ENCODE results near the gene ILK.

ILK gene

DNA sequence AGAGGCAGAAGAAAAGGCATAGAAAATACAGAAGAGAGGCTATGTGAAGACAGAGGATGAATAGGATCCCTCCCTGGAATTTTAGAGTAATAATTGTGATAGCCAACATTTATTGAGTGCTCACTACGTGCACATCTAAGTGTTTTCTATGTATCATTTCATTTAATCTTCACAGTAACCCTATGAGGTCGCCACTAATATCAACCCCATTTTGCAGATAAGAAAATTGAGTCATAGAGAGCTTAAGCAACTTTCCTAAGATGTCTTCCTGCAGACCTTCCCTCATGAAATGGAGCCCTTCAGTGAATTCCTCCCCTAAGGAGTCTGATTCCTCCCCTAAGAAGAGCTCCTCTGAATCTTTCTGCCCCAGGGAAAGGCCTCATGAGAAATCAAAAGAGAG, 38.2 kb upstream of the ILK start:
- no CpG with 5 or more reads among the region's 2 CpGs for WGBS (ENCODE audit: insufficient coverage, insufficient read length)
- H3K9me3 ChIP-seq (ENCODE audit: control insufficient read depth, insufficient read depth, low read length), result no peaks in the 10 kb centered on the region
- no peak for DNase-seq (ENCODE audit: low read depth, low spot score)

GRCh38 chr11:6565988-6566703, 37.4 kb upstream of the ILK start:
- DNase-seq (ENCODE audit: low read depth, low spot score), result no peak
- no peaks in the 10 kb centered on the region for H3K36me3 ChIP-seq (ENCODE audit: control insufficient read depth, insufficient read depth, low read length)
- WGBS (ENCODE audit: insufficient coverage, insufficient read length), result no CpG with 5 or more reads among the region's 5 CpGs
- H3K4me1 ChIP-seq (ENCODE audit: control insufficient read depth, insufficient read depth, low read length), result no peaks in the 10 kb centered on the region
- no peaks in the 10 kb centered on the region for H3K9me3 ChIP-seq (ENCODE audit: control insufficient read depth, insufficient read depth, low read length)
- no peaks in the 10 kb centered on the region for H3K27me3 ChIP-seq (ENCODE audit: control insufficient read depth, insufficient read depth, low read length)
- H3K4me3 ChIP-seq (ENCODE audit: low read length), result no peak overlapping the region
- no peak overlapping the region for H3K27ac ChIP-seq (ENCODE audit: low read length)

More for the DNA sequence above, 38.2 kb upstream of the ILK start:
- H3K27ac ChIP-seq (ENCODE audit: low read length), result no peak overlapping the region
- no peaks in the 10 kb centered on the region for H3K27me3 ChIP-seq (ENCODE audit: control insufficient read depth, insufficient read depth, low read length)
- no peaks in the 10 kb centered on the region for H3K4me1 ChIP-seq (ENCODE audit: control insufficient read depth, insufficient read depth, low read length)
- no peaks in the 10 kb centered on the region for H3K36me3 ChIP-seq (ENCODE audit: control insufficient read depth, insufficient read depth, low read length)
- H3K4me3 ChIP-seq (ENCODE audit: low read length), result no peak overlapping the region

DNA sequence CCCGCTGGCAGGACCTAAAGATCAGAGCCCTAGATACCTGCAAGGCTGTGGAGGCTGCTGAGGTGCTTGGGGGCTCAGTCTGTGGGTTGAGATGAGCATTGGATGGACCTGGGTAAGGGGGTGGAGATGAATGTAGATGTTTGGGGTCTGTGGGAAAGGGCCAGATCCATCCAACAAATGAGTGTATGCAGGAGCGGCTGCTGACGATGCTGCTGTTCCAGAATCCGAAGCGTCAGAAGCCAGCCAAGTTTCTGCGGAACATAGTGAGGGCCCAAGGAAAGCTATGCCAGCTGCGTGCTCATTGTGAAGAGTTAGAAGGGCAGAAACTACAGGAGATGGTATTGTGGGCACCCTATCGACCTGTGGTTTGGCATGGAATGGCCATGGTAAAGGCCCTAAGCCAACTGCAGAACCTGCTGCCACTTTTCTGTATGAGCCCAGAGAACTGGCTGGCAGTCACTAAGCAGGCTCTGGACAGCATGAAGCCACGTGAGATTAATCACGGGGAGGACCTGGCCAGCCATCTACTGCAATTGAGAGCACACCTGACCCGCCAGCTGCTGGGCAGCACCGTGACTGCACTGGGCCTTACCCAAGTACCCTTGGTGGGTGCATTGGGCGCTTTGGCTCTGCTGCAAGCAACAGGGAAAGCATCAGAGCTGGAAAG, 36.7 kb upstream of the ILK start:
- no peak for DNase-seq (ENCODE audit: low read depth, low spot score)
- no peak overlapping the region for H3K27ac ChIP-seq (ENCODE audit: low read length)
- H3K9me3 ChIP-seq (ENCODE audit: control insufficient read depth, insufficient read depth, low read length), result no peaks in the 10 kb centered on the region
- no peaks in the 10 kb centered on the region for H3K36me3 ChIP-seq (ENCODE audit: control insufficient read depth, insufficient read depth, low read length)
- H3K27me3 ChIP-seq (ENCODE audit: control insufficient read depth, insufficient read depth, low read length), result no peaks in the 10 kb centered on the region
- WGBS (ENCODE audit: insufficient coverage, insufficient read length), result no CpG with 5 or more reads among the region's 13 CpGs
- H3K4me3 ChIP-seq (ENCODE audit: low read length), result no peak overlapping the region
- H3K4me1 ChIP-seq (ENCODE audit: control insufficient read depth, insufficient read depth, low read length), result no peaks in the 10 kb centered on the region

DNA sequence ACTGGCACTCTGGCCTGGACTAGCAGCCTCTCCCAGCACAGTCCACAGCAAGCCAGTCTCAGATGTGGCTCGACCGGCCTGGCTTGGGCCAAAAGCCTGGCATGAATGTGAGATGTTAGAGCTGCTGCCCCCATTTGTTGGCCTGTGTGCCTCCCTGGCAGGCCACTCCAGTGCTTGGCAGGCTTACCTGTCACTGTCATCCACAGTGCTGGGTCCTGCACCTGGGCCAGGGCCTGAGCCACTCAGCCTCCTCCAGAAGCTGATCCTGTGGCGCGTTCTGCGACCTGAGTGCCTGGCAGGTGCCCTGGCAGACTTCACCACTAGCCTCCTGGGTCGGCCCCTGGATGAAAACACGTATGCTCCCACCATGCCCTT, 36.2 kb upstream of the ILK start:
- Histone ChIP-seq H3K9me3 (ENCODE audit: control insufficient read depth, insufficient read depth, low read length) (no peaks in the 10 kb centered on the region), H3K4me1 (ENCODE audit: control insufficient read depth, insufficient read depth, low read length) (no peaks in the 10 kb centered on the region), H3K36me3 (ENCODE audit: control insufficient read depth, insufficient read depth, low read length) (no peaks in the 10 kb centered on the region), H3K27ac (ENCODE audit: low read length) (no peak overlapping the region), H3K27me3 (ENCODE audit: control insufficient read depth, insufficient read depth, low read length) (no peaks in the 10 kb centered on the region), H3K4me3 (ENCODE audit: low read length) (no peak overlapping the region)
- DNase-seq (ENCODE audit: low read depth, low spot score), result no peak
- no CpG with 5 or more reads among the region's 7 CpGs for WGBS (ENCODE audit: insufficient coverage, insufficient read length)

DNA sequence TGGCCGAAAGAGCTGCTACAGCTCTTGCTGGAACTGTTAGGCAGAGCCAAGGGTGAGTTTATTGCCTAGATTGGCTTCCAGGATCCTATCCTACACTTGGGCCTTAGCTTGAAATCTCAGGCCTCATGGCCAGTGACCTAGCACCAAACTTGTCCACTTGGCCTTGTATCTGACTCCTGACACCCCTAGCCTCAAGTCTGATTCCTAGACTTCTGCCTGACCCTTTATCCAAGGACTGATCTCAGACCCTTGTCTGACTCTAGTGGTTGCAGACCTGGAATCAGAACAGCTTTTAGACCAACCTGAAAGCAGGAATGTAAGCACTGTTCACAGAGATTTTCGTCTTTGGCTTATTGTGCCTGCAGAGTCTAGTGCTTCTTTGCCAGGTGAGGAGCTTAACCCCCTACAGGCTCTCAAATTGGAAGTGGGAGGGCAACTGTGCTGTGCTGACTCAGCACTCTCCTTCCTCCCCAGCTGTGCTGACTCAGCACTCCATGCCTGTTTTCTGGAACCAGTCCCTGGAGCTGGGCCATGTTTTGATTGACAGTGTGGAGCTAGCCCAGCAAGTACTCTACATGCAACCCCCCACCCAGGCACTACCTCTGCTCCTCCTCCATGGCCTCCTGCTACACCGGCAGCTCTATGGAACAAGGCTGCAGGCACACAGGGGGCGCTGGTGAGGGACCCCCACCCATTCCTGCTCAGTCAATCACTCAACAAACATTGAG, 35.2 kb upstream of the ILK start:
- Histone ChIP-seq H3K27me3 (ENCODE audit: control insufficient read depth, insufficient read depth, low read length) (no peaks in the 10 kb centered on the region), H3K9me3 (ENCODE audit: control insufficient read depth, insufficient read depth, low read length) (no peaks in the 10 kb centered on the region), H3K27ac (ENCODE audit: low read length) (no peak overlapping the region), H3K4me1 (ENCODE audit: control insufficient read depth, insufficient read depth, low read length) (no peaks in the 10 kb centered on the region), H3K4me3 (ENCODE audit: low read length) (no peak overlapping the region), H3K36me3 (ENCODE audit: control insufficient read depth, insufficient read depth, low read length) (no peaks in the 10 kb centered on the region)
- DNase-seq (ENCODE audit: low read depth, low spot score), result no peak
- no CpG with 5 or more reads among the region's 4 CpGs for WGBS (ENCODE audit: insufficient coverage, insufficient read length)

- Histone ChIP-seq H3K4me1 (ENCODE audit: control insufficient read depth, insufficient read depth, low read length) (no peaks in the 10 kb centered on the region), H3K9me3 (ENCODE audit: control insufficient read depth, insufficient read depth, low read length) (no peaks in the 10 kb centered on the region), H3K27ac (ENCODE audit: low read length) (no peak overlapping the region), H3K27me3 (ENCODE audit: control insufficient read depth, insufficient read depth, low read length) (no peaks in the 10 kb centered on the region), H3K36me3 (ENCODE audit: control insufficient read depth, insufficient read depth, low read length) (no peaks in the 10 kb centered on the region), H3K4me3 (ENCODE audit: low read length) (no peak overlapping the region)
- 100% methylated on average over 1 of the region's 5 CpGs for WGBS (ENCODE audit: insufficient coverage, insufficient read length)
- no peak for DNase-seq (ENCODE audit: low read depth, low spot score)
These were observed 33.9 kb upstream of the ILK start for GRCh38 chr11:6569706-6570105.

DNA sequence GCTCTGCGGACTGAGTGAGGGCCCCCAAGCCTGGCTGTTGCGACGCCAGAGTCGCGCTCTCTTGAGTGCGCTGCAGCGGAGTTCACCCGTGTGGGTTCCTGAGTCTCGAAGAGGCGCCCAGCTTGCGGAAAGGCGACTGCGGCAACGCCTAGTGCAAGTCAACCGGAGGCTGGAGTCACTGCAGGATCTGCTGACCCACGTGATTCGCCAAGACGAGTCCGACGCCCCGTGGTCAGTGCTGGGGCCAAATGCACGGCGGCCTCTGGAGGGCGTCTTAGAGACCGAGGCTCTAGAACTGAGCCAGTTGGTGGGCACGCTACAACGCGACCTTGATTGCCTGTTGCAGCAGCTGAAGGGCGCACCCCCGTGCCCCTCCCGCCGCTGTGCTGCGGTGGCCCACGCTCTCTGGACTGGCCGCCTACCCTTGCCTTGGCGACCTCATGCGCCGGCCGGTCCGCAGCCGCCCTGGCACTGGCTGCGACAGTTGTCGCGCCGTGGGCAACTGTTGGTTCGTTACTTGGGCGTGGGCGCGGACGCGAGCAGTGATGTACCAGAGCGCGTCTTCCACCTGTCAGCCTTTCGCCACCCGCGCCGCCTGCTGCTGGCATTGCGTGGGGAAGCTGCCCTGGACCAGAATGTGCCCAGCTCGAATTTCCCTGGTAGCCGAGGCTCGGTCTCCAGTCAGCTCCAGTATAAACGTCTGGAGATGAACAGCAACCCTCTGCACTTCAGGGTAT, 32.7 kb upstream of the ILK start:
- no peaks in the 10 kb centered on the region for H3K36me3 ChIP-seq (ENCODE audit: control insufficient read depth, insufficient read depth, low read length)
- H3K4me3 ChIP-seq (ENCODE audit: low read length), result no peak overlapping the region
- WGBS (ENCODE audit: insufficient coverage, insufficient read length), result no CpG with 5 or more reads among the region's 62 CpGs
- H3K9me3 ChIP-seq (ENCODE audit: control insufficient read depth, insufficient read depth, low read length), result no peaks in the 10 kb centered on the region
- H3K27ac ChIP-seq (ENCODE audit: low read length), result no peak overlapping the region
- no peak for DNase-seq (ENCODE audit: low read depth, low spot score)
- no peaks in the 10 kb centered on the region for H3K4me1 ChIP-seq (ENCODE audit: control insufficient read depth, insufficient read depth, low read length)
- no peaks in the 10 kb centered on the region for H3K27me3 ChIP-seq (ENCODE audit: control insufficient read depth, insufficient read depth, low read length)

DNA sequence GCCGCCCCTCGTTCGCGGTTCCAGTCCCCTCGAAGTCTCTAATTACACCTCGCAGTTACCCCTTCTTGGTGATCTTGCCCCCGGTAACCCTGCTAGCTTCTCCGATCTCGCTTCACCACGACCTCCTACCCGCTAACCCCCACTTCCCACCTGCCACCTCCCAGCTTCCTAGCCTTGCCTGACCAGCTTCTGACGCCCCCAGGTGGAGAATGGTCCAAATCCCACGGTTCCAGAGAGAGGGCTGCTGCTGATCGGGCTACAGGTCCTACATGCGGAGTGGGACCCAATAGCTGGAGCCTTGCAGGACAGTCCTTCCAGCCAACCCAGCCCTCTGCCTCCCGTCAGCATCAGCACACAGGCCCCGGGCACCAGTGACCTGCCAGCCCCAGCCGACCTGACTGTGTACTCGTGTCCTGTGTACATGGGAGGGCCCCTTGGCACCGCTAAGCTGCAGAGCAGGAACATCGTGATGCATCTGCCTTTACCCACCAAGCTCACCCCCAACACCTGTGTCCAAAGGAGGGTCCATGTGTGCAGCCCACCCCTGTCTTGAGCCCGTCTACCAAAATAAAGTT, 32.1 kb upstream of the ILK start:
- no peaks in the 10 kb centered on the region for H3K27me3 ChIP-seq (ENCODE audit: control insufficient read depth, insufficient read depth, low read length)
- H3K36me3 ChIP-seq (ENCODE audit: control insufficient read depth, insufficient read depth, low read length), result no peaks in the 10 kb centered on the region
- DNase-seq (ENCODE audit: low read depth, low spot score), result no peak
- no peaks in the 10 kb centered on the region for H3K4me1 ChIP-seq (ENCODE audit: control insufficient read depth, insufficient read depth, low read length)
- H3K4me3 ChIP-seq (ENCODE audit: low read length), result no peak overlapping the region
- WGBS (ENCODE audit: insufficient coverage, insufficient read length), result 100% methylated on average over 5 of the region's 22 CpGs
- H3K27ac ChIP-seq (ENCODE audit: low read length), result no peak overlapping the region
- H3K9me3 ChIP-seq (ENCODE audit: control insufficient read depth, insufficient read depth, low read length), result no peaks in the 10 kb centered on the region

DNA sequence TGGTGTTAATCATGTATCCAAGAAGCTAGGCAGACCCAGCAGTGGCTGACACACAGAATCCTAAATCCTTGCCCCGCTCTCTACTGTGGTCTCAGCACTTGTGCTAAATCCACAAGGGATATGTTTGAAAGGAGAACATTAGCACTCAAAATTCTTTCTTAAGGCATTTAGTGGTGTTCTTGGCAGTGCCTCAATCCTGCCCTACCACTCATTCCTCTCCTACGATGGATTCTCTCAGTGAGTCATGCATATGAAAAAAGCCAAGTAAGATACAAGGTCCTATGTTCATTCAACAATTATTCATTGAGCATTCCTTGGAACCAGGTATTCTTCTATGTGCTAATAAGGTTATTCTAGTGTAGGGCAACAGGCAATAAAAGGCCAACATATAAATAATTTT, 31.4 kb upstream of the ILK start:
- H3K27me3 ChIP-seq (ENCODE audit: control insufficient read depth, insufficient read depth, low read length), result no peaks in the 10 kb centered on the region
- H3K4me1 ChIP-seq (ENCODE audit: control insufficient read depth, insufficient read depth, low read length), result no peaks in the 10 kb centered on the region
- H3K27ac ChIP-seq (ENCODE audit: low read length), result no peak overlapping the region
- H3K4me3 ChIP-seq (ENCODE audit: low read length), result no peak overlapping the region
- H3K9me3 ChIP-seq (ENCODE audit: control insufficient read depth, insufficient read depth, low read length), result no peaks in the 10 kb centered on the region
- H3K36me3 ChIP-seq (ENCODE audit: control insufficient read depth, insufficient read depth, low read length), result no peaks in the 10 kb centered on the region
- no peak for DNase-seq (ENCODE audit: low read depth, low spot score)
- no CpG with 5 or more reads among the region's 2 CpGs for WGBS (ENCODE audit: insufficient coverage, insufficient read length)
